Measurements from ENCODE around the gene CHST15. TPM values are rescaled to one million over a fixed set of nuclear protein-coding genes. Genes with fewer than 3 reads are reported as not detected.

Gene CHST15
- total RNA-seq, 2 experiments from 2014 or later = 0.05 to 0.12 TPM

- Mint-ChIP-seq H3K4me1 (ENCODE audit: low read depth) (no peaks in the 10 kb centered on the region), H3K36me3 (no peaks in the 10 kb centered on the region), H3K4me3 (no peak overlapping the region), H3K9me3 (peaks cover 14% of the 10 kb centered on the region), H3K27me3 (no peaks in the 10 kb centered on the region), H3K27ac (no peak overlapping the region)
- CTCF ChIA-PET = no interaction called here
- no peak for DNase-seq
- POLR2A ChIA-PET = no interaction called here
- intact Hi-C loops (cut with micrococcal nuclease) = no loop called here
Observed at GRCh38 chr10:124010024-124010423, 83.4 kb downstream of the CHST15 start.

- ChIA-PET CTCF (no interaction called here), POLR2A (no interaction called here)
- H3K36me3 Mint-ChIP-seq = no peaks in the 10 kb centered on the region
- H3K27ac Mint-ChIP-seq = no peak overlapping the region
- H3K4me3 Mint-ChIP-seq = no peak overlapping the region
- intact Hi-C loops (cut with micrococcal nuclease) = no loop called here
- H3K4me1 Mint-ChIP-seq (ENCODE audit: low read depth) = no peaks in the 10 kb centered on the region
- DNase-seq = no peak
- peaks cover 14% of the 10 kb centered on the region for H3K9me3 Mint-ChIP-seq
- H3K27me3 Mint-ChIP-seq = no peaks in the 10 kb centered on the region
Observed at GRCh38 chr10:124009231-124010015, 84.0 kb downstream of the CHST15 start.

- Mint-ChIP-seq H3K9me3 (peaks cover 10% of the 10 kb centered on the region), H3K4me3 (no peak overlapping the region), H3K27me3 (no peaks in the 10 kb centered on the region), H3K27ac (no peak overlapping the region), H3K4me1 (ENCODE audit: low read depth) (no peaks in the 10 kb centered on the region), H3K36me3 (no peaks in the 10 kb centered on the region)
- POLR2A ChIA-PET = no interaction called here
- no peak for DNase-seq
- intact Hi-C loops (cut with micrococcal nuclease) = no loop called here
- CTCF ChIA-PET = no interaction called here
Observed at GRCh38 chr10:124008681-124009080, 84.7 kb downstream of the CHST15 start.

GRCh38 chr10:124008187-124008586, 85.2 kb downstream of the CHST15 start:
- POLR2A ChIA-PET = no interaction called here
- CTCF ChIA-PET = no interaction called here
- DNase-seq = no peak
- H3K36me3 Mint-ChIP-seq = no peaks in the 10 kb centered on the region
- intact Hi-C loops (cut with micrococcal nuclease) = no loop called here
- no peak overlapping the region for H3K4me3 Mint-ChIP-seq
- no peaks in the 10 kb centered on the region for H3K27me3 Mint-ChIP-seq
- no peak overlapping the region for H3K27ac Mint-ChIP-seq
- H3K9me3 Mint-ChIP-seq = peaks cover 6% of the 10 kb centered on the region
- H3K4me1 Mint-ChIP-seq (ENCODE audit: low read depth) = no peaks in the 10 kb centered on the region

GRCh38 chr10:124007773-124008145, 85.6 kb downstream of the CHST15 start:
- H3K36me3 Mint-ChIP-seq = no peaks in the 10 kb centered on the region
- H3K4me1 Mint-ChIP-seq (ENCODE audit: low read depth) = no peaks in the 10 kb centered on the region
- ChIA-PET POLR2A (no interaction called here), CTCF (no interaction called here)
- intact Hi-C loops (cut with micrococcal nuclease) = no loop called here
- H3K27ac Mint-ChIP-seq = no peak overlapping the region
- no peak for DNase-seq
- H3K9me3 Mint-ChIP-seq = peaks cover 3% of the 10 kb centered on the region
- no peak overlapping the region for H3K4me3 Mint-ChIP-seq
- H3K27me3 Mint-ChIP-seq = no peaks in the 10 kb centered on the region

- H3K27me3 Mint-ChIP-seq = no peaks in the 10 kb centered on the region
- no peaks in the 10 kb centered on the region for H3K9me3 Mint-ChIP-seq
- H3K36me3 Mint-ChIP-seq = no peaks in the 10 kb centered on the region
- no peak overlapping the region for H3K27ac Mint-ChIP-seq
- intact Hi-C loops (cut with micrococcal nuclease) = no loop called here
- ChIA-PET POLR2A (no interaction called here), CTCF (no interaction called here)
- H3K4me1 Mint-ChIP-seq (ENCODE audit: low read depth) = no peaks in the 10 kb centered on the region
- DNase-seq = no peak
- no peak overlapping the region for H3K4me3 Mint-ChIP-seq
Observed at GRCh38 chr10:124007102-124007772, 86.2 kb downstream of the CHST15 start.

- Mint-ChIP-seq H3K4me3 (no peak overlapping the region), H3K27me3 (no peaks in the 10 kb centered on the region), H3K27ac (no peak overlapping the region), H3K36me3 (no peaks in the 10 kb centered on the region), H3K9me3 (no peaks in the 10 kb centered on the region), H3K4me1 (ENCODE audit: low read depth) (no peaks in the 10 kb centered on the region)
- intact Hi-C loops (cut with micrococcal nuclease) = no loop called here
- POLR2A ChIA-PET = no interaction called here
- no peak for DNase-seq
- CTCF ChIA-PET = no interaction called here
Observed at GRCh38 chr10:124006526-124006925, 86.9 kb downstream of the CHST15 start.

GRCh38 chr10:124005991-124006392, 87.4 kb downstream of the CHST15 start:
- Mint-ChIP-seq H3K9me3 (no peaks in the 10 kb centered on the region), H3K36me3 (no peaks in the 10 kb centered on the region), H3K27me3 (no peaks in the 10 kb centered on the region), H3K4me1 (ENCODE audit: low read depth) (no peaks in the 10 kb centered on the region), H3K27ac (no peak overlapping the region), H3K4me3 (no peak overlapping the region)
- intact Hi-C loops (cut with micrococcal nuclease) = no loop called here
- DNase-seq = no peak
- ChIA-PET CTCF (interaction anchor here (0.7 kb wide), 1 partner anchor 144 kb away, joined by 3 read pairs; no protein-coding TSS in a partner anchor), POLR2A (no interaction called here)

- no peak for DNase-seq
- Mint-ChIP-seq H3K27ac (no peak overlapping the region), H3K9me3 (no peaks in the 10 kb centered on the region), H3K36me3 (no peaks in the 10 kb centered on the region), H3K27me3 (no peaks in the 10 kb centered on the region), H3K4me3 (no peak overlapping the region), H3K4me1 (ENCODE audit: low read depth) (no peaks in the 10 kb centered on the region)
- CTCF ChIA-PET = interaction anchor here (1.2 to 1.4 kb wide), 2 partner anchors 9 to 11 kb away, joined by 4 to 8 read pairs; no protein-coding TSS in a partner anchor
- POLR2A ChIA-PET = no interaction called here
- intact Hi-C loops (cut with micrococcal nuclease) = no loop called here
Observed at GRCh38 chr10:124005091-124005490, 88.3 kb downstream of the CHST15 start.

- intact Hi-C loops (cut with micrococcal nuclease) = no loop called here
- Mint-ChIP-seq H3K36me3 (no peaks in the 10 kb centered on the region), H3K4me1 (ENCODE audit: low read depth) (no peaks in the 10 kb centered on the region), H3K9me3 (no peaks in the 10 kb centered on the region), H3K27ac (no peak overlapping the region), H3K4me3 (no peak overlapping the region), H3K27me3 (no peaks in the 10 kb centered on the region)
- ChIA-PET CTCF (interaction anchor here (1.2 to 1.4 kb wide), 2 partner anchors 9 to 10 kb away, joined by 4 to 8 read pairs; no protein-coding TSS in a partner anchor), POLR2A (no interaction called here)
- DNase-seq = no peak
Observed at GRCh38 chr10:124004663-124005004, 88.8 kb downstream of the CHST15 start.

- intact Hi-C loops (cut with micrococcal nuclease) = no loop called here
- POLR2A ChIA-PET = no interaction called here
- Mint-ChIP-seq H3K9me3 (no peaks in the 10 kb centered on the region), H3K4me3 (no peak overlapping the region), H3K36me3 (no peaks in the 10 kb centered on the region), H3K4me1 (ENCODE audit: low read depth) (no peaks in the 10 kb centered on the region), H3K27me3 (peaks cover 1% of the 10 kb centered on the region), H3K27ac (no peak overlapping the region)
- peak; percentile 2 for DNase-seq
- CTCF ChIA-PET = interaction anchor here (0.6 to 1.9 kb wide), 5 partner anchors 8 to 486 kb away, joined by 3 to 8 read pairs (median 6); no protein-coding TSS in a partner anchor
Observed at GRCh38 chr10:124003871-124004662, 89.3 kb downstream of the CHST15 start.

GRCh38 chr10:124003481-124003870, 89.9 kb downstream of the CHST15 start:
- intact Hi-C loops (cut with micrococcal nuclease) = no loop called here
- POLR2A ChIA-PET = no interaction called here
- Mint-ChIP-seq H3K9me3 (no peaks in the 10 kb centered on the region), H3K4me1 (ENCODE audit: low read depth) (no peaks in the 10 kb centered on the region), H3K27ac (no peak overlapping the region), H3K36me3 (no peaks in the 10 kb centered on the region), H3K4me3 (no peak overlapping the region), H3K27me3 (peaks cover 1% of the 10 kb centered on the region)
- DNase-seq = no peak
- CTCF ChIA-PET = interaction anchor here (0.6 to 1.9 kb wide), 3 partner anchors 9 to 486 kb away, joined by 3 to 7 read pairs (median 6); no protein-coding TSS in a partner anchor
